HFF-Myc (cell line): ENCODE results near the gene SLC37A1.

Source experiments
- DNase-seq: peaks from one replicate; pipeline ENCODE4 v3.0.0-alpha.2; 2011; ENCODE audit warnings: low read depth; ENCODE audit errors: extremely low read depth
- H3K4me3 ChIP-seq: replicated peaks from 2 replicates; pipeline ENCODE4 v1.5.1; 2011; ENCODE audit warnings: low read depth, mild to moderate bottlenecking, control low read depth, low read length
- CTCF ChIP-seq: IDR thresholded peaks from 2 replicates; pipeline ENCODE4 v1.5.1; 2012; ENCODE audit warnings: mild to moderate bottlenecking, low read depth, low read length, control low read depth; ENCODE audit errors: missing control alignments

SLC37A1 gene

GRCh38 chr21:42578034-42578433, 64.4 kb downstream of the SLC37A1 start:
- DNase-seq = no peak
- no peak overlapping the region for H3K4me3 ChIP-seq
- no peak for TF ChIP-seq CTCF

- TF ChIP-seq CTCF = no peak
- no peak overlapping the region for H3K4me3 ChIP-seq
- DNase-seq = no peak
These were observed 65.2 kb downstream of the SLC37A1 start for GRCh38 chr21:42578761-42579415.

- TF ChIP-seq CTCF = no peak
- no peak overlapping the region for H3K4me3 ChIP-seq
- no peak for DNase-seq
These were observed 65.9 kb downstream of the SLC37A1 start for GRCh38 chr21:42579456-42580075.

GRCh38 chr21:42580076-42580792, 66.6 kb downstream of the SLC37A1 start:
- TF ChIP-seq CTCF = no peak
- H3K4me3 ChIP-seq = no peak overlapping the region
- no peak for DNase-seq

- H3K4me3 ChIP-seq = no peak overlapping the region
- no peak for DNase-seq
- no peak for TF ChIP-seq CTCF
These were observed 67.2 kb downstream of the SLC37A1 start for GRCh38 chr21:42580793-42581321.

- no peak for TF ChIP-seq CTCF
- no peak for DNase-seq
- H3K4me3 ChIP-seq = no peak overlapping the region
These were observed 67.8 kb downstream of the SLC37A1 start for GRCh38 chr21:42581336-42581992.
